SIG-M5 treated with dmso at 0.1 percent for 504 hours (cell line): Measurements from ENCODE around the gene SNAP25.

Experiments used
- DNase-seq: peaks from one replicate; lab custom pipeline; 2025; ENCODE audit not compliant: unreplicated experiment; lab: John Stamatoyannopoulos, UW

Gene SNAP25

GRCh38 chr20:10330071-10330470 is 111.4 kb downstream of the SNAP25 start:
- no peak for DNase-seq

- no peak for DNase-seq
Observed at GRCh38 chr20:10332656-10333415, 114.2 kb downstream of the SNAP25 start.

GRCh38 chr20:10336959-10337729 is 118.5 kb downstream of the SNAP25 start:
- DNase-seq = peak; percentile 46

DNA sequence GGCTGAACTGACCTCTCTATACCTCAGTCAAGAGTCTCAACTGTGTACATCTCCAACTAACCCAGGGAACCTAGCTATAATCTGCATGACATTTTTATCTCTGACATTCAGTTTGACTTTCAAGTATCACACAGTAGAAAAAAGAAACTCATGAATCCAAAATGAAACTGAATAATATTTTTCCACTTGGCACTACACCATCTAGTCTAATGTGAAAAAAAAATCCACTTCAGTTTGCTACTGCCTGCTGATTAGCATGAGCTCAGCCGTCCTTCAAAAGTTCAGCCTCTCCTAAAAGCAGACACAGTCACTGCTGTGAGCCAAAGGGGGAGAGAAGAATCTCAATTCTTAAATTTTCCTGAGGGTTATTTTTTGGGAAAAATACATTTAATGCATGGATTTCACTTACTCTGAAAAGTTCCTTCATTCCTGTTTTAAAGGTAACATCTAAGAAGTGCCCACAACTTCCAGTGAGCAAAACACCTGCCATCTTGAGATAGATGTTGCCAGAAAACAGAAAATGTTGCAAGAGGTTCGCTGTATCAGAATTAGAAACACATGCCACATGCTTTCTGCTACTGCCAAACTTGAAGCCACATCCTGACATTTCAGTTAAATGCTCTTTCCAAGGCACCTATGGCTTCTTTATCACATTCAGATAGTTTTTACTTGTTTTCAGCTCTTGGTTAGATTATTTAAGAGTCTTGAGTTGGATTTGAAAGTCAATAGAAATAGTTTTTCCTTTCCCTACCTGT is 120.0 kb downstream of the SNAP25 start:
- no peak for DNase-seq

GRCh38 chr20:10339609-10340008 is 121.0 kb downstream of the SNAP25 start:
- DNase-seq = no peak

DNA sequence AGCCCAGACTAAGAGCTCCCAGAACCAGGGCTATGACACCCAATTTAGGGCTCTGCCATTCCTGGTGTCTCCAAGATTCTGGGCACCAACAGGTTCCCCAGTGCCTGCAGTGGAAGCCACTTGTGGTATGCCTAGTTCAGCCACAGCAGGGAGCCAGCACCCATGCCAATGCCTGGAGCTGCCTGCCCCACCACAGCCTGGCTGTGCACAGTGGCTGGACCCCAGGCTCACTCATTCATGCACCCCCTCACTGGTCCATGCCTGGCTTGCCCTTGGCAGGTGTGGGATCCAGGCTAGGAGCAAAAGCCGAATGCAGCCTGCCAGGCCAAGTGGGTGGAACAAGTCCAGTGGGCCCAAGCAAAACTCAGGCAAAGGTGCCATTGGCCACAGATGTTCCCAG is 123.5 kb downstream of the SNAP25 start:
- DNase-seq = no peak

DNA sequence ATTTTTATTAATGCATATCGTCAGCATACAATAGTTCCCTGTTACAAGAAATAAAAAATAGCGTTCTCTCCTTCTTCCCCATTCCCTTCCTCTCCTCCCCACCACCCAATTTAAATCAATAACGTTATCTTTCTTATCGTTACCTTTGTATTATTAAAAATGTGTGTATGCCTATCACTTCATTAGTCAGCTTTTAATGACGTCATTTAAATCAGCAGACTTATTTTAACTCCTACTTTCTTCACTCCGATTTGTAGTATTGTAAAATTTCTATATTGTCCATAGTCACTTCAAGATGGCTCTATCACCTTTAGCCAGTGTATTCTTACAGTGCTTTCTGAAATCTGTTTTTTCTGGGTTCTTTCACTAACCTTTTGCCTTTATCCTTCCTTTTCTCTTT is 126.3 kb downstream of the SNAP25 start:
- no peak for DNase-seq

DNA sequence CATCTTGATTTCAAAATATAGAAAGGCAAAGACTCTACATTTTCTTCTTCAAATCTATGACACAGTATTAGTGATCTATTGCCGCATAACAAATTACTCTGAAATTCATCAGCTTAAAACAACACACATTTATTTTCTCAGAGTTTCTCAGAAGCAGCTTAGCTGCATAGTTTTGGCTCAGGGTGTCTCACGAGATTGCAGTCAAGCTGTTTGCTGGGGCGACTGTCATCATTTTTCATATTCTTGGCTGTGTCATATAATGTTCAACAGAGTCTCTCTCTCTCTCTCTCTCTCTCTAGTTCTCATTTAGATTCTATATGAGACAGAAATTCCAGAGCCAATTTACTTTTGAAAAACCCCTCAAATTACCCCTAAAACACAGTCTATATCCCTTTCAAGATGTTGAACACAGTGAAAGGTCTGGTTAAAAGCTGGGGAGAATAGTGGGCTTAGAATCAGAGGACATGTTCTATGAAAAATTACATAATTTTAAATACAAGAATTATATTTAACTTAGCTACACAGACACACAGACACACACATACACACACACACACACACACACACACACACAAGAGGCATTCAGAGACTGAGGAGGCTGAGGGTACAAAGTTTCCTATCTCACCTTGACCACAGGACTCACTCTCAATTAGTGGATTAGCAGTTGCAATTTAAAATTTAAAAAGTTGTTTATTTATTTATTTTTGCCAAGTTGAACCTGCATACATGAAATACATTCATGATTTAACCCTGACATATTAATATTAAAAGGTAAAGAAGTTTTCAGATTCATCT is 128.7 kb downstream of the SNAP25 start:
- no peak for DNase-seq

GRCh38 chr20:10349118-10349517 is 130.5 kb downstream of the SNAP25 start:
- no peak for DNase-seq

DNA sequence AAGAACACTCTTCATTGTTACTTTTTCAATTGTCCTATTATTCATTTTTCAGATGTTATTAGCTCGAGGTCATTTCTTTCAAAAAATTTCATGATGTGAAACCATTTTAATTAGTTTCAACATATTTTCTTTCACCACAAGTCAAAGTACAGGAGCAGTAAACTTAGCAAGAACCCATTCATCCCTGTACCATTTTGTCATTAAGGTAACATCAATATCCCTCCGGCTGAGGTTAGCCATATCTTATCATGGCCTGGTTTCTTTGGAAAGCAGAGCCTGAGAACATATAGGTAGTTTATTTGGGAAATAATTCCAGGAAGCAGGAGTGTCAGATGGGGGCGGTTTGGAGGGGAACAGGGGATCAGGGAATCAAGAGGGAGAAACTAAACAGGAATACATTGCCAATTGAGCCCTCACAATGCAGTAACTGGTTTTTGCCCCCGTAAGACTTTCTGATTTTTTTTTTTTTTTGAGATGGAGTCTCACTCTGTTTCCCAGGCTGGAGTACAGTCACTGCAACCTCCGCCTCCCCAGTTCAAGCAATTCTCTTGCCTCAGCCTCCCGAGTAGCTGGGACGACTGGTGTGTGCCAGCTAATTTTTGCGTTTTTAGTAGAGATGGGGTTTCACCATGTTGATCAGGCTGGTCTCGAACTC is 131.7 kb downstream of the SNAP25 start:
- no peak for DNase-seq

GRCh38 chr20:10352934-10353824 is 134.5 kb downstream of the SNAP25 start:
- no peak for DNase-seq

GRCh38 chr20:10356628-10357027 is 138.0 kb downstream of the SNAP25 start:
- no peak for DNase-seq
